ENCODE results near the gene TTC33.

DNA sequence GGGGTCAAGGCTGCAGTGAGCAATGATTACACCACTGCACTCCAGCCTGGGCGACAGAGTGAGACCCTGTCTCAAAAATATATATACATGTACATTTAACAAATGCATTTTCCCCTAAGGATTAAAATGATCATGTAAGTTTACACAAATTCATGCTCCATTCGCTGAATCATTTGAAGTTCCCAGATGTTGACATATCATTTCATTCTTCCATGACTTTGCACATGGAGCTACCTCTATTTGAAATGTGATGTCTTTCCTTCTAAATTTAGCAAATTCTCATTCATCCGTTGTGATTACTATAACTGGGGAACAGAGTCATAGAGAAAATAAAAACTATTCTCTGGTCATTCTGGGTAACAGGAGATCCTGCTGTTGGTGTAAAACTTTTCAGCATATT lies 65.5 kb downstream of the TTC33 start:
- TF ChIP-seq, protein P1, sequence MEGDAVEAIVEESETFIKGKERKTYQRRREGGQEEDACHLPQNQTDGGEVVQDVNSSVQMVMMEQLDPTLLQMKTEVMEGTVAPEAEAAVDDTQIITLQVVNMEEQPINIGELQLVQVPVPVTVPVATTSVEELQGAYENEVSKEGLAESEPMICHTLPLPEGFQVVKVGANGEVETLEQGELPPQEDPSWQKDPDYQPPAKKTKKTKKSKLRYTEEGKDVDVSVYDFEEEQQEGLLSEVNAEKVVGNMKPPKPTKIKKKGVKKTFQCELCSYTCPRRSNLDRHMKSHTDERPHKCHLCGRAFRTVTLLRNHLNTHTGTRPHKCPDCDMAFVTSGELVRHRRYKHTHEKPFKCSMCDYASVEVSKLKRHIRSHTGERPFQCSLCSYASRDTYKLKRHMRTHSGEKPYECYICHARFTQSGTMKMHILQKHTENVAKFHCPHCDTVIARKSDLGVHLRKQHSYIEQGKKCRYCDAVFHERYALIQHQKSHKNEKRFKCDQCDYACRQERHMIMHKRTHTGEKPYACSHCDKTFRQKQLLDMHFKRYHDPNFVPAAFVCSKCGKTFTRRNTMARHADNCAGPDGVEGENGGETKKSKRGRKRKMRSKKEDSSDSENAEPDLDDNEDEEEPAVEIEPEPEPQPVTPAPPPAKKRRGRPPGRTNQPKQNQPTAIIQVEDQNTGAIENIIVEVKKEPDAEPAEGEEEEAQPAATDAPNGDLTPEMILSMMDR (conservative IDR thresholded peaks at IDR 0.05): no peak
- TF ChIP-seq ZFX (IDR thresholded peaks at IDR 0.05): no peak

Measured in C4-2B (cell line).